Measurements from ENCODE around the gene TGFB1I1.
"Not testable (repeated sequence)": the region's sequence is repeated elsewhere in the genome, so short reads cannot be mapped to it uniquely, and the experiment has no call there.

Gene TGFB1I1

DNA sequence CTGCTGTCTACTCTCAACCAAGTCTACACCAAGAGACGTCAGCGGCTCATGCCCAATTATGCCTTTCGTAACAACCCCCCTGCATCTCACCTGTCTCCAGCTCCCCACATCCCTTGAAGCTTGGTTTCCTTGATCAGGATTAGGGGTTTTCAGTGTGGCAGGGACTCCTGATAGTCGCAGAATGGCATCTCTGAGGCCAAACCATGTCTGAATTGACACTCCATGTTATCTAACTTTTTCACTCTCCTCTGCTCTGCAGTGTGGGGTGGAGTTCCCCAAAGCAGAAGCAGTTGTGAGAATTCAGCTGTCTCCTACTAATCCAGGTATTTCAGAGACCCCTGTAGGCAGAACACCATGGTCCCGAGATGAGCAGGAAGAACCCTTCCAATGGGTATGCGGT is 50.1 kb downstream of the TGFB1I1 start:
- DNase-seq: no peak

DNA sequence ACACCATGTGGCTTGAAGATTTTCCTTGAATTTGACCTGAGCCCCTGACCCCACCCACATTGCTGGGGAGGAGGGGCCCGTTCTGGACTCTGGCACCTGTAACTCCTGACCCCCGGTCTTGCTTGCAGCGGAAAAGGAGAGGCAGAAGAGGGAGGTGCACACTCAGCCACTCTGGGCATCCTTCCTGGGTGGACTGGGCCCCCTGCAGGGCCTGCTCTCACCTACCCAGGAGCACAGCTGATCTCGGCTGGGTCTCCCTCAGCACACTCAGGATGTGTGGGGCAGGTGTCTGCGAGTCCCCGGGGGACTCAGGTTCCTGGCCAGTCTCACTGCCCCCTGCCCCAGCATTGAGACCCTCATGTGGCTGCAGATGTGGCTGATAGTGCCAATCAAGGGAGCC is 51.8 kb downstream of the TGFB1I1 start:
- DNase-seq: not testable (repeated sequence)

DNA sequence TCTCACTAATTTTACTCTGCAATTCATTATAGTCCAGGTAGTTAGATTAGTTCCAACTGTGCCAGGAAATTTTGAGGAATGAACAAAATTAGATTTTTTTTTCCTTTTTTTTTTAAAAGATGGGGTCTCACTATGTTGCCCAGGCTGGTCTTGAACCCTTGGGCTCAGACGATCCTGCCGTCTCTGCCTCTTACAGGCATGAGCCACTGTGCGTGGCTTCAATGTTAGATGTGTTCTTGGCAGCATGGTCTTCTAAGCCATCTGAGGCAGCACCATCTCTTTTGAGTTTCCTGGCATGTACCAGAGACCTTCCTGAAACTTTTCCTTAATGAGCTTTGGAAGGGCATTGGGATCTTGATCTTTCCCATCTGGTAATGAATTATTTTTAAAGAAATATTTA is 53.2 kb downstream of the TGFB1I1 start:
- no peak for DNase-seq

All from kidney glomerular epithelial cell (primary cell).